GM12801 (cell line): ENCODE measurements around the gene DSG4.

ENCODE experiments used
- CTCF ChIP-seq: IDR thresholded peaks from one replicate; pipeline ENCODE4 v1.5.1; 2011; ENCODE audit warnings: control low read depth; ENCODE audit not compliant: insufficient read length; ENCODE audit errors: extremely low read depth

The DSG4 gene

GRCh38 chr18:31447530-31448191 lies 71.1 kb downstream of the DSG4 start, which contains the start of gene DSG3:
DSG3 (plus strand) TSS chr18:31447741; CDS start chr18:31447878, 137 bp downstream.
- no peak for TF ChIP-seq CTCF

- TF ChIP-seq CTCF, result no peak
Observed at GRCh38 chr18:31450409-31450808, 73.8 kb downstream of the DSG4 start.

GRCh38 chr18:31451625-31452024 lies 75.0 kb downstream of the DSG4 start:
- no peak for TF ChIP-seq CTCF

- TF ChIP-seq CTCF, result no peak
Observed at GRCh38 chr18:31454066-31454708, 77.6 kb downstream of the DSG4 start.
